HCT116 (cell line): ENCODE results near the gene ARHGEF38.

ENCODE experiments used
- EZH2 ChIP-seq: fragments of 200-600 bp; sonication (generic); IDR thresholded peaks from 2 replicates; pipeline ENCODE4 v1.6.1; 2017; ENCODE audit warnings: antibody characterized with exemption, mixed run types
- EZH2phosphoT487 ChIP-seq: fragments of 200-600 bp; IDR thresholded peaks from 2 replicates; pipeline ENCODE4 v1.6.1; 2018; ENCODE audit warnings: antibody characterized with exemption, borderline replicate concordance
- MAX ChIP-seq: IDR thresholded peaks from 2 replicates; pipeline ENCODE4 v1.6.1; 2012
- POLR2A ChIP-seq: IDR thresholded peaks from 2 replicates; pipeline ENCODE4 v1.7.0; 2011; ENCODE audit warnings: borderline replicate concordance; ENCODE audit not compliant: insufficient read depth, insufficient read length; ENCODE audit errors: extremely low read depth
- POLR2AphosphoS5 ChIP-seq: IDR thresholded peaks from 2 replicates; pipeline ENCODE4 v1.6.1; 2011; ENCODE audit warnings: mild to moderate bottlenecking, low read depth, low read length, moderate library complexity
- REST ChIP-seq: IDR thresholded peaks from 2 replicates; pipeline ENCODE4 v1.6.1; 2012; ENCODE audit warnings: low read depth
- SIN3A ChIP-seq: IDR thresholded peaks from 2 replicates; pipeline ENCODE4 v1.6.1; 2012; ENCODE audit warnings: low read depth
- ZNF274 ChIP-seq: fragments of 200-500 bp; sonication (Bioruptor generic); IDR thresholded peaks from 2 replicates; pipeline ENCODE4 v1.6.1; 2014; ENCODE audit warnings: mild to moderate bottlenecking, low read depth, low read length, inconsistent platforms
- TF ChIP-seq, protein P1 (sequence below), 3 experiments: fragments of 200-600 bp in 1 of 3; sonication (generic) in 1 of 3; IDR thresholded peaks in 2 of 3; conservative IDR thresholded peaks in 1 of 3; 2 replicates each; pipeline ENCODE4 v1.5.1; 2012 to 2017; ENCODE audit warnings: low read depth in 2 of 3, low read length in 2 of 3, antibody characterized with exemption in 1 of 3, borderline replicate concordance in 1 of 3, control low read depth in 1 of 3, mild to moderate bottlenecking in 1 of 3, mixed read lengths in 1 of 3, mixed run types in 1 of 3, moderate library complexity in 1 of 3; ENCODE audit not compliant: insufficient read depth in 1 of 3

GRCh38 chr4:105630670-105631655, 78.5 kb downstream of the ARHGEF38 start:
- TF ChIP-seq POLR2AphosphoS5 (no peak), EZH2 (no peak), EZH2phosphoT487 (no peak), MAX (no peak), POLR2A (no peak), REST (no peak), ZNF274 (no peak), SIN3A (no peak)
- TF ChIP-seq, protein P1, sequence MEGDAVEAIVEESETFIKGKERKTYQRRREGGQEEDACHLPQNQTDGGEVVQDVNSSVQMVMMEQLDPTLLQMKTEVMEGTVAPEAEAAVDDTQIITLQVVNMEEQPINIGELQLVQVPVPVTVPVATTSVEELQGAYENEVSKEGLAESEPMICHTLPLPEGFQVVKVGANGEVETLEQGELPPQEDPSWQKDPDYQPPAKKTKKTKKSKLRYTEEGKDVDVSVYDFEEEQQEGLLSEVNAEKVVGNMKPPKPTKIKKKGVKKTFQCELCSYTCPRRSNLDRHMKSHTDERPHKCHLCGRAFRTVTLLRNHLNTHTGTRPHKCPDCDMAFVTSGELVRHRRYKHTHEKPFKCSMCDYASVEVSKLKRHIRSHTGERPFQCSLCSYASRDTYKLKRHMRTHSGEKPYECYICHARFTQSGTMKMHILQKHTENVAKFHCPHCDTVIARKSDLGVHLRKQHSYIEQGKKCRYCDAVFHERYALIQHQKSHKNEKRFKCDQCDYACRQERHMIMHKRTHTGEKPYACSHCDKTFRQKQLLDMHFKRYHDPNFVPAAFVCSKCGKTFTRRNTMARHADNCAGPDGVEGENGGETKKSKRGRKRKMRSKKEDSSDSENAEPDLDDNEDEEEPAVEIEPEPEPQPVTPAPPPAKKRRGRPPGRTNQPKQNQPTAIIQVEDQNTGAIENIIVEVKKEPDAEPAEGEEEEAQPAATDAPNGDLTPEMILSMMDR (IDR thresholded peaks at IDR 0.05 in 2 of 3, conservative IDR thresholded peaks at IDR 0.05 in 1 of 3; ENCODE audit: borderline replicate concordance in 1 of 3, insufficient read depth in 1 of 3, low read depth in 2 of 3, low read length in 2 of 3) = no peak
